ENCODE data around the gene OR8K5.
"Not testable (repeated sequence)": the region's sequence is repeated elsewhere in the genome, so short reads cannot be mapped to it uniquely, and the experiment has no call there.

Gene OR8K5, protein sequence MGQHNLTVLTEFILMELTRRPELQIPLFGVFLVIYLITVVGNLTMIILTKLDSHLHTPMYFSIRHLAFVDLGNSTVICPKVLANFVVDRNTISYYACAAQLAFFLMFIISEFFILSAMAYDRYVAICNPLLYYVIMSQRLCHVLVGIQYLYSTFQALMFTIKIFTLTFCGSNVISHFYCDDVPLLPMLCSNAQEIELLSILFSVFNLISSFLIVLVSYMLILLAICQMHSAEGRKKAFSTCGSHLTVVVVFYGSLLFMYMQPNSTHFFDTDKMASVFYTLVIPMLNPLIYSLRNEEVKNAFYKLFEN

DNA sequence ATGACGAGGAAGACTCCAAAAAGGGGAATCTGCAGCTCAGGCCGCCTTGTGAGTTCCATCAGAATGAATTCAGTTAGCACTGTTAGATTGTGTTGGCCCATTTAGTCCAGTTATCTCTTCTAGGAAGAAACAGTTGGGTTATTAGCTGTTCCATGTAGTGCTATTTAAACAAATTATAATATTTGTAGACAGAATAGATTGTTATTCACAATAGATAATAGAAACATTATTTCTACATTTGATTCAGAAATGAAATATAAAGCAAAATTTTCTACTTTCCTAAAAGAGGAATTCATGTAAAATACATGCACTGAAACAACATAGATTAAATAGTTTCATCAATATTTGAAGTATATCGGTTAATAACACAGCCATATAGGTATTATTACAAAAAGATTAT is at the start of gene OR8K5:
OR8K5 (minus strand) TSS at position 101 of the 400 bp plus-strand sequence; CDS start at position 101, 0 bp downstream.
- no peak for DNase-seq

DNA sequence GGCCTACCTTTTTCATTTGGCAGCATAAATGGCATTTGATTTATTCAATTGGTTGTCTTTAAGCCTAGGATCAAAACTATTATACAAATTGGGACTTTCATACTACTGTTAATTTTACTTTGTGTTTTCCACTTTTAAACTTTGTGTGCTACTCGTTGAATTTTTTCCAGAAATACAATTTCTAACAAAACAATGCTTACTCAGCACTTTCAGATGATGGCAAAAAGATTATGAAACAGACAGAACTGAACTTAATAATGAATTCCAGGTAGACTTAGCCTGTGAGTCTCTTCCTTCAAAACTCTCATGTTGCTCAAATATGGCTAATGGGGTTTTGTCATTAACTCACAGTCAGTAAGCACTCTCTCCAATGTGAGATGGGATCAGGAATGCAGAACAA is 47.7 kb upstream of the OR8K5 start:
- no peak for DNase-seq

DNA sequence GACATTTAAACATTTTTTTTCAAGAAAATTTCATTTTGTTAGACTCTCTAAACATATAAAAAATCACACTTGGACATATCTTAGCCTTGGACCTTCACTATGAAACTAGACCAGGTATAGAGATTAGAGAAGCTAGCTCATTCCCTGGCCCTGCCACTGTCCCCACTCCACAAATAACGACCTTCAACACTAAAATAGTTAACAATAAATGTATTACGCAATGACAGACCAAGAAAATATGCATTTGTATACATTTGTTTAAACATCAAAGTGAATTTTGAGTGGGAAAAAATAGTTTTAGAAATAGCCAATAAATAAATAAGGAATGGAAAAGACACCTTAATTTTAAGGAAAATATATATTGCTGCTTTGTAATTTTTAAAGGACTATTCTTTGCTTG is 37.2 kb upstream of the OR8K5 start:
- no peak for DNase-seq

DNA sequence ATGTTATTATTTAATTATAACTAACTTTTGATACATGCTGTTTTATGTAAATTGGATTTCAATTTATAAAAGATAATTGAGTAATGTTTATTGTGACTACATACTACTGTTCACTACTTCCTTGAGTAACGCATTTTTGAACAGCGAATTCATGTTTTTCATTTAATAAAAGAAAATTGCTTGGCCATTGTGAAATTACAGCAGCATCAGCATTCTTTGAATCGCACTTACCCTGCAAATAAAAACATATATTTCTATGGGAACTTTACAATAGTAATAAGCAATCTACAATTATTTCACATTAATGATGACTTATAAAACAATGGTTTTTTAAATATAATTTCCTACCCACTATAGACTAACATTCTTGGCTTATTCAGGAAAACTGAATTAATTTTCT is 36.6 kb upstream of the OR8K5 start:
- DNase-seq = no peak

DNA sequence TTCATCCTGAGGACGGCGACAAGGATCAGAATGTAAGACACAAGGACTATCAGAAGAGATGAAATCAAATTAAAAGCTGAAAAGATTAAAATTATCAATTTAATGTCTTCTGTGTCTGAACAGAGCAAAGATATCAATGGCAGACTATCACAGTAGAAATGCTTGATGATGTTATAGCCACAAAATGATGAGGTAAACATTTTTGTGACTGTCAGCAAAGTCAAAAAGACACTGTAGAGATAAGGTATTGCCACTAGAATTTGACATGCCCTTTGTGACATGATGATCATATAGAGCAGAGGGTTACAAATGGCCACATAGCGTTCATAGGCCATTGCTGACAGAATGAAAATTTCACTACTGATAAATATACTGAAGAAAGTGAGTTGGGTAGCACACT is 28.5 kb upstream of the OR8K5 start:
- no peak for DNase-seq

DNA sequence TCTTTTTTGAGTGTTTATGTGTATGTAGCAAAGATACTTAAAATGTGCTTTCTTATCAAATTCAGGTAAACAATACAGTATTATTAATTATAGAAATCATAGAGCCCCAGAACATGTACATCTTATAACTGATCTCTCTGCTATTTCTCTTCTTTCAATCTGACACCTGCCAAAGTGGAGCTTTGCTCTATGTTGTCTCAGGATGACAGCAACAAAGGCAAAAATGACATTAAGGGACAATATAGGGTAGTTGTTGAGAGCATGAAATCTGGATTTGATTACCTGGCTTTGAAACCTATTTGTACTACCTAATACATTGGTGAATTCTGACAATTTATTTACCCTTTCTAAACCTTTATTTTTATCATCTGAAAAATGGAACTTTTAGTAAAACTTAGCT is 23.3 kb upstream of the OR8K5 start:
- no peak for DNase-seq

GRCh38 chr11:56176318-56176717 is 16.2 kb upstream of the OR8K5 start, which contains the start of gene OR5J2:
OR5J2 (plus strand) TSS chr11:56176618; CDS start chr11:56176618, 0 bp downstream.
- no peak for DNase-seq

DNA sequence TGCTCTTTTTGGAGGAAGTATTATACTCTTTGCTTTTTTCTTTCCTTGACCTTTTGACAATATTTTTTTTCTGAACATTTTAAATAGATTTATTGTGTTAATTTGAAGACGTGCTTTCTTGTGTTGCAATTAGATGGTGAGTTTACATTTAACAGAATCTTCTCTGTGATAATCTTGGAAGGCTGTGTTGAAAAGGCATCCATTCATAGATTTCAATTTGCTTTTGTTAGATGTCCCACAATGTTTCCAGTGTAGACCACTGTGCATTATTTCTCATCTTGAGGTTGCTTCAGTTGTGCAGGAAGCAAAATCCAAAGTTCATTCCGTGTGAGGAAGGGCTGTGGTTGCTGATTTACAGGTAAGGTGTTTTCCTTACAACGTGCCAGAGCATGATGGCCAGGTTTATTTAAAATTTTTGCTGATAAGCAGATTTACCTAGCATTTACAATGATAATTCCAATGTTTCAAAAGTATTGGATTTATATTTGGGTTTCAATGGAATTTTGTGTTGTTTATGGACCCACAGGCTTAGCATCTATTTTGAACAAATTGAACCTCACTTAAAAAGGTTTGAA is 12.2 kb upstream of the OR8K5 start:
- no peak for DNase-seq

DNA sequence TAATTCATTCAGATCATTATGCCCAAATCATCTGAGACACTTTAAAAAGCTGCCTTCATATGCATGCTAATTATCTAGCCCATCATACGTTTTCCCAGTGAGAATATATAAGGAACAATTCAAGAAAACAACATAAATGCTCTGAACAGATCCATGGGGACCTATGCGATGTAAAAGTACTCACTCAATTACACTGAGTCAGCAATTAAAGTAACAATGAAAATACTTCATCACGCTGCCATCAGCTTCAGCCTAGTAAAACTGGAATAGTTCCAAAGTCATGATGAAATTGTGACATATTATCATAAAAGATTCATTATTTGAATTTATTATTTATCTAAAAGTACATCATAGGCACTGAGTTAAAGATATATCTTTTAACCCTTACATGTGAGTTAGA is 3.7 kb upstream of the OR8K5 start:
- no peak for DNase-seq

GRCh38 chr11:56152333-56152732 is 7.8 kb downstream of the OR8K5 start:
- no peak for DNase-seq

DNA sequence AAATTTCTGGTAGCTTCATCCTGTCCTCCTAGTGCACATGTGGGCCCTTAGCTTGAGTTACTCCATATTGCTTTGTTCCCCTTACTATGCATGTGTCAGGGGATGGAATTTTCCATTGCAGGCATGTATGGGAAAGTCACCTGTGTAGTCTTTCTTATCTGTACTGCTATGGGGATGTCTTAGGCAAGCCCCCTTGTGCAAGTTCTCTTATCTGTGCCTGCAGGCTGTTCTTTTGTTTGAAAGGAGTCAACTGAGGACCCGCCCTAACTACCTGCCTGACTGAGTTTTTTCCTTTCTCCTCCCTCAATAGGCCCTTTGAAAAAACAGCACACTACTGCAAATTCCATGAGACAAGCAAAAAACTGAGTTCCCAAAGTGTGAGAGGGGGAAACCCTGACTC is 8.7 kb downstream of the OR8K5 start:
- DNase-seq = no peak

DNA sequence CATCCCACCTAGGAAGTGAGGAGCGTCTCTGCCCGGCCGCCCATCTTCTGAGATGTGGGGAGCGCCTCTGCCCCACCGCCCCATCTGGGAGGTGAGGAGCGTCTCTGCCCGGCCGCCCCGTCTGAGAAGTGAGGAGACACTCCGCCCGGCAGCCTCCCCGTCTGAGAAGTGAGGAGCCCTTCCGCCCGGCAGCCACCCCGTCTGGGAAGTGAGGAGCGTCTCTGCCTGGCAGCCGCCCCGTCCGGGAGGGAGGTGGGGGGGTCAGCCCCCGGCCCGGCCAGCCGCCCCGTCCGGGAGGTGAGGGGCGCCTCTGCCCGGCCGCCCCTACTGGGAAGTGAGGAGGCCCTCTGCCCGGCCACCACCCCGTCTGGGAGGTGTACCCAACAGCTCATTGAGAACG is 16.4 kb downstream of the OR8K5 start:
- DNase-seq = not testable (repeated sequence)

GRCh38 chr11:56140151-56140661 is 19.9 kb downstream of the OR8K5 start, which contains the start of gene OR8J3:
OR8J3 (minus strand) TSS chr11:56140201; CDS start chr11:56137718, 2,483 bp downstream.
- no peak for DNase-seq

- no peak for DNase-seq
Observed at GRCh38 chr11:56122073-56122472, 38.0 kb downstream of the OR8K5 start, which contains the start of gene OR8H3. OR8H3 (plus strand) TSS chr11:56122373; CDS start chr11:56122373, 0 bp downstream.
